T-cell (primary cell): Measurements from ENCODE around the gene RAMACL. TPM values are rescaled to one million over a fixed set of nuclear protein-coding genes. Genes with fewer than 3 reads are reported as not detected.

ENCODE experiments used
- ATAC-seq, 4 experiments: fragments of 200-7000 bp in 3 of 4; fragments of 150-1000 bp in 1 of 4; cut with Tn5 transposase; replicated peaks in 1 of 4; 1 replicate in 3 of 4; 2 replicates in 1 of 4; pipeline ENCODE4 v1.10.0; 2021; ENCODE audit warnings: moderate library complexity in 3 of 4, mild to moderate bottlenecking in 2 of 4, moderate number of reproducible peaks in 1 of 4
- CTCF ChIA-PET, 2 donors: fragments of 300-600 bp; sonication (Branson Sonifier 250); formaldehyde crosslinking; loops; one replicate each; lab custom pipeline; 2022; ENCODE audit warnings: antibody characterized with exemption in 2 of 2; lab: Charles Lee
- POLR2A ChIA-PET, 2 donors: fragments of 300-600 bp; sonication (Branson Sonifier 250); formaldehyde crosslinking; loops; one replicate each; lab custom pipeline; 2022; ENCODE audit warnings: antibody characterized with exemption in 2 of 2; lab: Charles Lee
- DNase-seq, 35 experiments: peaks; one replicate each; pipeline versions ENCODE4 v3.0.0 to v3.0.0-alpha.2; 2013 to 2023
- H3K27ac ChIP-seq: one replicate; pipeline ENCODE4 v1.5.1; 2013; ENCODE audit warnings: low read length
- H3K27me3 ChIP-seq, 2 experiments: replicated peaks in 1 of 2; 1 replicate in 1 of 2; 2 replicates in 1 of 2; pipeline versions ENCODE4 v1.6.1 to v1.7.0; 2013; ENCODE audit warnings: low read length in 1 of 2, mixed read lengths in 1 of 2; ENCODE audit not compliant: control insufficient read depth in 2 of 2, insufficient read depth in 2 of 2; ENCODE audit errors: extremely low read depth in 1 of 2
- H3K36me3 ChIP-seq, 2 donors: 1 replicate in 1 of 2; 2 replicates in 1 of 2; pipeline versions ENCODE4 v1.6.1 to v1.7.0; 2013; ENCODE audit warnings: low read length in 1 of 2; ENCODE audit not compliant: control insufficient read depth in 2 of 2, insufficient read depth in 1 of 2; ENCODE audit errors: extremely low read depth in 1 of 2
- H3K4me1 ChIP-seq, 2 experiments: 1 replicate in 1 of 2; 2 replicates in 1 of 2; pipeline versions ENCODE4 v1.6.1 to v1.7.0; 2013; ENCODE audit warnings: low read length in 2 of 2, mixed read lengths in 1 of 2; ENCODE audit not compliant: insufficient read depth in 2 of 2, control insufficient read depth in 1 of 2; ENCODE audit errors: extremely low read depth in 1 of 2
- H3K4me3 ChIP-seq, 2 donors: 1 replicate in 1 of 2; 2 replicates in 1 of 2; pipeline versions ENCODE4 v1.5.1 to v1.7.0; 2013; ENCODE audit warnings: mild to moderate bottlenecking in 2 of 2, low read length in 1 of 2, moderate library complexity in 1 of 2; ENCODE audit not compliant: control insufficient read depth in 1 of 2; ENCODE audit errors: extremely low read depth in 1 of 2
- H3K9me3 ChIP-seq: 2 replicates; pipeline ENCODE4 v1.7.0; 2013
- H3K27ac Mint-ChIP-seq, 2 donors: one replicate each; pipeline ENCODE4 v1.8.0; 2020 to 2021; ENCODE audit warnings: mild to moderate bottlenecking in 2 of 2, mixed read lengths in 2 of 2
- H3K27me3 Mint-ChIP-seq, 2 donors: one replicate each; pipeline ENCODE4 v1.8.0; 2021 to 2022; ENCODE audit warnings: mixed read lengths in 2 of 2
- H3K36me3 Mint-ChIP-seq: one replicate; pipeline ENCODE4 v1.8.0; 2021; ENCODE audit warnings: mixed read lengths
- H3K4me1 Mint-ChIP-seq, 3 donors: one replicate each; pipeline ENCODE4 v1.8.0; 2020 to 2022; ENCODE audit warnings: mixed read lengths in 3 of 3, mild to moderate bottlenecking in 1 of 3
- H3K4me3 Mint-ChIP-seq, 3 donors: one replicate each; pipeline ENCODE4 v1.8.0; 2020 to 2022; ENCODE audit warnings: mild to moderate bottlenecking in 3 of 3, mixed read lengths in 3 of 3, moderate library complexity in 3 of 3
- H3K9me3 Mint-ChIP-seq, 3 donors: one replicate each; pipeline ENCODE4 v1.8.0; 2020 to 2022; ENCODE audit warnings: mixed read lengths in 3 of 3
- WGBS: methylation state at CpG from one replicate; pipeline ENCODE4 v1.1.5; 2013; ENCODE audit warnings: missing lambda C conversion rate; ENCODE audit not compliant: insufficient coverage; 5-methylcytosine and 5-hydroxymethylcytosine counted together
- total RNA-seq, 35 experiments: library from RNA in 6 of 35; stranded (reverse) in 6 of 35; fragments of 120-200 nt in 1 of 35; gene quantifications; one replicate each; pipeline versions ENCODE4 v1.2.1 to v1.2.4 and lab custom pipeline; 2013 to 2026

RAMACL gene
- total RNA-seq, 5 donors from 2014 or later (not counting 1 experiment from before 2014, with no cell fraction given): 0.47 to 2.8 (median 1.2) TPM

GRCh38 chr6:166625356-166625755, 38.9 kb upstream of the RAMACL start:
- 90% methylated on average over 2 of the region's 5 CpGs for WGBS
- Mint-ChIP-seq H3K27me3 (peaks cover 22 to 39% of the 10 kb centered on the region in 2 donors), H3K27ac (no peak overlapping the region), H3K4me3 (peak overlapping the region; percentile 80 to 97 (median 85)), H3K9me3 (no peaks in the 10 kb centered on the region), H3K36me3 (no peaks in the 10 kb centered on the region), H3K4me1 (peaks cover 12 to 19% (median 19%) of the 10 kb centered on the region in 3 donors)
- CTCF ChIA-PET: no interaction called here
- no peak for ATAC-seq
- peaks cover 4 to 24% of the 10 kb centered on the region in 2 experiments for H3K4me1 ChIP-seq
- H3K9me3 ChIP-seq: no peaks in the 10 kb centered on the region
- POLR2A ChIA-PET: no interaction called here
- peaks cover 0 to 23% of the 10 kb centered on the region in 2 experiments for H3K27me3 ChIP-seq
- no peak overlapping the region for H3K4me3 ChIP-seq
- no peak for DNase-seq
- H3K36me3 ChIP-seq: no peaks in the 10 kb centered on the region
- no peak overlapping the region for H3K27ac ChIP-seq

GRCh38 chr6:166624275-166624674, 37.8 kb upstream of the RAMACL start:
- 17% methylated on average over 1 of the region's 4 CpGs for WGBS
- no peaks in the 10 kb centered on the region for H3K9me3 ChIP-seq
- ChIA-PET CTCF (interaction anchor here in 1 of 2 donors (0.7 kb wide), 1 partner anchor 12 kb away, joined by 3 read pairs; no protein-coding TSS in a partner anchor), POLR2A (no interaction called here)
- H3K36me3 ChIP-seq: no peaks in the 10 kb centered on the region
- no peaks in the 10 kb centered on the region for H3K36me3 Mint-ChIP-seq
- H3K27ac ChIP-seq: no peak overlapping the region
- H3K4me1 ChIP-seq: peaks cover 4 to 24% of the 10 kb centered on the region in 2 experiments
- H3K4me3 Mint-ChIP-seq: no peak overlapping the region
- H3K4me1 Mint-ChIP-seq: peaks cover 12 to 19% (median 19%) of the 10 kb centered on the region in 3 donors
- no peak for ATAC-seq
- no peak overlapping the region for H3K4me3 ChIP-seq
- H3K27me3 ChIP-seq: peaks cover 0 to 17% of the 10 kb centered on the region in 2 experiments
- DNase-seq: no peak
- no peak overlapping the region for H3K27ac Mint-ChIP-seq
- H3K27me3 Mint-ChIP-seq: peaks cover 14 to 31% of the 10 kb centered on the region in 2 donors
- no peaks in the 10 kb centered on the region for H3K9me3 Mint-ChIP-seq

GRCh38 chr6:166623318-166623717, 36.8 kb upstream of the RAMACL start:
- ChIA-PET POLR2A (no interaction called here), CTCF (no interaction called here)
- H3K4me3 Mint-ChIP-seq: no peak overlapping the region
- H3K27me3 Mint-ChIP-seq: peaks cover 14 to 29% of the 10 kb centered on the region in 2 donors
- no peak overlapping the region for H3K27ac ChIP-seq
- H3K27me3 ChIP-seq: peaks cover 0 to 13% of the 10 kb centered on the region in 2 experiments
- no peak overlapping the region for H3K4me3 ChIP-seq
- no peaks in the 10 kb centered on the region for H3K9me3 Mint-ChIP-seq
- DNase-seq: no peak
- H3K36me3 ChIP-seq: no peaks in the 10 kb centered on the region
- peaks cover 8 to 15% (median 14%) of the 10 kb centered on the region in 3 donors for H3K4me1 Mint-ChIP-seq
- H3K36me3 Mint-ChIP-seq: peaks cover 5% of the 10 kb centered on the region
- no peaks in the 10 kb centered on the region for H3K9me3 ChIP-seq
- H3K4me1 ChIP-seq: peaks cover 4 to 17% of the 10 kb centered on the region in 2 experiments
- H3K27ac Mint-ChIP-seq: no peak overlapping the region
- 92% methylated on average over 2 of the region's 5 CpGs for WGBS
- no peak for ATAC-seq

GRCh38 chr6:166621114-166621540, 34.6 kb upstream of the RAMACL start:
- no peaks in the 10 kb centered on the region for H3K9me3 ChIP-seq
- peaks cover 14 to 28% of the 10 kb centered on the region in 2 donors for H3K27me3 Mint-ChIP-seq
- no peak overlapping the region for H3K4me3 ChIP-seq
- H3K36me3 ChIP-seq: no peaks in the 10 kb centered on the region
- no peak overlapping the region for H3K27ac ChIP-seq
- WGBS: 90% methylated on average over 2 of the region's 6 CpGs
- peaks cover 0 to 7% of the 10 kb centered on the region in 2 experiments for H3K27me3 ChIP-seq
- H3K36me3 Mint-ChIP-seq: peaks cover 7% of the 10 kb centered on the region
- H3K9me3 Mint-ChIP-seq: no peaks in the 10 kb centered on the region
- ChIA-PET CTCF (interaction anchor here in 1 of 2 donors (0.7 kb wide), 1 partner anchor 240 kb away, joined by 3 read pairs; no protein-coding TSS in a partner anchor), POLR2A (no interaction called here)
- H3K4me1 Mint-ChIP-seq: peaks cover 5 to 9% (median 5%) of the 10 kb centered on the region in 3 donors
- H3K27ac Mint-ChIP-seq: no peak overlapping the region
- DNase-seq (no peak), ATAC-seq (no peak)
- H3K4me1 ChIP-seq: peaks cover 0 to 4% of the 10 kb centered on the region in 2 experiments
- H3K4me3 Mint-ChIP-seq: no peak overlapping the region

GRCh38 chr6:166620478-166621113, 34.1 kb upstream of the RAMACL start:
- ATAC-seq: no peak
- H3K4me3 Mint-ChIP-seq: no peak overlapping the region
- no peaks in the 10 kb centered on the region for H3K9me3 Mint-ChIP-seq
- Histone ChIP-seq H3K27ac (no peak overlapping the region), H3K4me3 (no peak overlapping the region), H3K4me1 (no peaks in the 10 kb centered on the region), H3K9me3 (no peaks in the 10 kb centered on the region), H3K36me3 (no peaks in the 10 kb centered on the region), H3K27me3 (peaks cover 0 to 4% of the 10 kb centered on the region in 2 experiments)
- ChIA-PET CTCF (interaction anchor here (0.5 to 0.7 kb wide), 2 partner anchors 239 to 341 kb away, joined by 3 to 4 read pairs; no protein-coding TSS in a partner anchor), POLR2A (no interaction called here)
- WGBS: 80% methylated on average over 4 of the region's 8 CpGs
- H3K27ac Mint-ChIP-seq: no peak overlapping the region
- DNase-seq: no peak
- H3K36me3 Mint-ChIP-seq: peaks cover 7% of the 10 kb centered on the region
- H3K4me1 Mint-ChIP-seq: peaks cover 0 to 4% (median under 1%) of the 10 kb centered on the region in 3 donors
- peaks cover 10 to 23% of the 10 kb centered on the region in 2 donors for H3K27me3 Mint-ChIP-seq

GRCh38 chr6:166619912-166620311, 33.4 kb upstream of the RAMACL start:
- no peak for DNase-seq
- Histone ChIP-seq H3K9me3 (no peaks in the 10 kb centered on the region), H3K4me3 (no peak overlapping the region), H3K27me3 (peaks cover 0 to 2% of the 10 kb centered on the region in 2 experiments), H3K36me3 (no peaks in the 10 kb centered on the region), H3K4me1 (no peaks in the 10 kb centered on the region), H3K27ac (no peak overlapping the region)
- Mint-ChIP-seq H3K27ac (no peak overlapping the region), H3K4me1 (peaks cover 0 to 4% (median 0%) of the 10 kb centered on the region in 3 donors), H3K9me3 (no peaks in the 10 kb centered on the region), H3K36me3 (peaks cover 7% of the 10 kb centered on the region), H3K27me3 (peaks cover 6 to 20% of the 10 kb centered on the region in 2 donors), H3K4me3 (no peak overlapping the region)
- WGBS: 93% methylated on average over 3 of the region's 3 CpGs
- ChIA-PET POLR2A (no interaction called here), CTCF (no interaction called here)
- ATAC-seq: no peak
